GM13977 (cell line): ENCODE data around the gene MOB3B.

ENCODE experiments used
- DNase-seq: peaks from one replicate; pipeline ENCODE4 v3.0.0; 2012; ENCODE audit warnings: low spot score
- in situ Hi-C: fragments of 300-500 bp; cut with MboI; formaldehyde crosslinking; loops from one replicate; pipeline ENCODE4 v1.12.0; 2022; ENCODE audit warnings: low sequenced_read_pairs, low pct_unique_long_range_greater_than_20kb, mixed read lengths, inconsistent platforms; ENCODE audit not compliant: unreplicated experiment
- TF ChIP-seq, protein P1 (sequence below): IDR thresholded peaks from 2 replicates; pipeline ENCODE4 v1.5.1; 2012; ENCODE audit warnings: mild to moderate bottlenecking, control low read depth; ENCODE audit not compliant: insufficient read depth; ENCODE audit errors: extremely low read depth, missing control alignments

Gene MOB3B

GRCh38 chr9:27353474-27354229 lies 176.0 kb downstream of the MOB3B start:
- DNase-seq, result no peak
- TF ChIP-seq, protein P1, sequence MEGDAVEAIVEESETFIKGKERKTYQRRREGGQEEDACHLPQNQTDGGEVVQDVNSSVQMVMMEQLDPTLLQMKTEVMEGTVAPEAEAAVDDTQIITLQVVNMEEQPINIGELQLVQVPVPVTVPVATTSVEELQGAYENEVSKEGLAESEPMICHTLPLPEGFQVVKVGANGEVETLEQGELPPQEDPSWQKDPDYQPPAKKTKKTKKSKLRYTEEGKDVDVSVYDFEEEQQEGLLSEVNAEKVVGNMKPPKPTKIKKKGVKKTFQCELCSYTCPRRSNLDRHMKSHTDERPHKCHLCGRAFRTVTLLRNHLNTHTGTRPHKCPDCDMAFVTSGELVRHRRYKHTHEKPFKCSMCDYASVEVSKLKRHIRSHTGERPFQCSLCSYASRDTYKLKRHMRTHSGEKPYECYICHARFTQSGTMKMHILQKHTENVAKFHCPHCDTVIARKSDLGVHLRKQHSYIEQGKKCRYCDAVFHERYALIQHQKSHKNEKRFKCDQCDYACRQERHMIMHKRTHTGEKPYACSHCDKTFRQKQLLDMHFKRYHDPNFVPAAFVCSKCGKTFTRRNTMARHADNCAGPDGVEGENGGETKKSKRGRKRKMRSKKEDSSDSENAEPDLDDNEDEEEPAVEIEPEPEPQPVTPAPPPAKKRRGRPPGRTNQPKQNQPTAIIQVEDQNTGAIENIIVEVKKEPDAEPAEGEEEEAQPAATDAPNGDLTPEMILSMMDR, result no peak
- in situ Hi-C loops, result no loop called here

DNA sequence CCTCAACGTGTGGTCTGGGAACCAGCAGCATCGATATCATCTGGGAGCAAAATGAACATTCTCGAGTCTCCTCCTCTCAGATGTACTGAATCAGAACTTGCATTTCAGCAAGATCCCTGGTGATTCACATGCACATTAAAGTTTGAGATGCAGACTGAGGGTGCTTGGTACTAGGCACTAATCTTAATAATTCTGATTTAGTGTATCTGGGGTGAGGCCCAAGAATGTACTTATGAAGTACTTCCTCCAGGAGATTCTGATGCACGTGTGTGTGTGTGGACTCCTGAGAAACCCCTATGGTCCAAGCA lies 176.5 kb downstream of the MOB3B start:
- no peak for DNase-seq
- in situ Hi-C loops, result no loop called here
- TF ChIP-seq, protein P1, result no peak

GRCh38 chr9:27352457-27353165 lies 177.0 kb downstream of the MOB3B start:
- no peak for DNase-seq
- in situ Hi-C loops, result no loop called here
- TF ChIP-seq, protein P1, result no peak

GRCh38 chr9:27351438-27351837 lies 178.2 kb downstream of the MOB3B start:
- in situ Hi-C loops, result no loop called here
- DNase-seq, result no peak
- TF ChIP-seq, protein P1, result no peak

GRCh38 chr9:27350382-27350976 lies 179.1 kb downstream of the MOB3B start:
- DNase-seq, result no peak
- in situ Hi-C loops, result no loop called here
- TF ChIP-seq, protein P1, result no peak

DNA sequence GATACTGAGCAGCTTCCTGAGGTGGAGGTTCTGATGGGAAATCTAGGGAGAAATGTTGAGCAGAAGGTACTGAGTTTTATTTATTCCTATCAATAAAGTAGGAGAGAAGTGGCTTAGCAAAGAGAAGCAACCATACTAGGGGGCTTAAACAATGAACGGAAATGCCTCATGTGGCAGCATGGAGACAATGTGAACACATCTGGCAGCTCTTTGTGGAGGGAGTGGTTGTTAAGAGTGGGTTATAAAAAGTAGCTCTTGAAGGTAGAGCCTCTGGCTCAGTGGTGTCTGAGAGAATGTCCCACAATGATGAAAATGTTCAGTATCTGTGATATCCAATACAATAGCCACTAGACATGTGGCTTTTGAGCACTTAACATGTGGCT lies 179.9 kb downstream of the MOB3B start:
- TF ChIP-seq, protein P1, result no peak
- DNase-seq, result no peak
- in situ Hi-C loops, result no loop called here
